GM12892 (cell line): ENCODE measurements around the gene NCL.

Experiments used
- POLR2A ChIP-seq: IDR thresholded peaks from 2 replicates; pipeline ENCODE4 v1.6.1; 2011; ENCODE audit warnings: low read depth, low read length, control low read depth
- POLR2AphosphoS5 ChIP-seq: IDR thresholded peaks from 2 replicates; pipeline ENCODE4 v1.6.1; 2011; ENCODE audit warnings: low read depth, low read length, control low read depth

DNA sequence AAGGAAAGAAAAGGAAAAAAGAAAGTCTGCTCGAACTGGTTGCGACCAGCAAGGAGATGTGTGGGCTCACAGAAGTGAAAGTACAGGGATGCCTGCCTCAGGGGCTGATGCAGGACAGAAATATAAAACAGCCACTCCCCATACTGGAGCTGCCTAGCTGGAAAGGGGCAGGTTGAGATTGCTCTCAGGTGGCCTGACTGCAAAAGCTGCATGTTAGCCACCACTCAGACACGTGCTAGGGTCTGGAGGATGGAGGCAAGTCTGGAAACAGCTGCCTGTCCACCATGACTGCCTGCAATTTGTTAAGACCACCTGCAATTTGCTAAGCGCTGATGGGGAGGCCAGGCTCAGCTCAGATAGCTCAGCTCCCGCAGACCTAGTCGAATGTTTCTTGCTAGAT lies 50.8 kb downstream of the NCL start:
- TF ChIP-seq POLR2AphosphoS5 (no peak), POLR2A (no peak)
